ENCODE data around the gene PPP4C. TPM values are rescaled to one million over a fixed set of nuclear protein-coding genes. Genes with fewer than 3 reads are reported as not detected.

PPP4C gene
- total RNA-seq, 1 donor from 2014 or later, result 124 TPM

- no peak for DNase-seq
- Mint-ChIP-seq H3K36me3 (ENCODE audit: unreplicated experiment) (no peaks in the 10 kb centered on the region), H3K27me3 (ENCODE audit: unreplicated experiment) (peaks cover 4% of the 10 kb centered on the region), H3K4me1 (ENCODE audit: low read depth, unreplicated experiment) (peaks cover 6% of the 10 kb centered on the region), H3K9me3 (ENCODE audit: unreplicated experiment) (peaks cover under 1% of the 10 kb centered on the region), H3K27ac (ENCODE audit: unreplicated experiment) (no peak overlapping the region), H3K4me3 (ENCODE audit: unreplicated experiment) (no peak overlapping the region)
- TF ChIP-seq CTCF (IDR thresholded peaks at IDR 0.05; ENCODE audit: partially characterized antibody, unreplicated experiment), result no peak
Measured at GRCh38 chr16:30069611-30070462, 6.0 kb upstream of the PPP4C start.

- TF ChIP-seq CTCF (IDR thresholded peaks at IDR 0.05; ENCODE audit: partially characterized antibody, unreplicated experiment), result no peak
- peaks cover 2% of the 10 kb centered on the region for H3K27me3 Mint-ChIP-seq (ENCODE audit: unreplicated experiment)
- H3K36me3 Mint-ChIP-seq (ENCODE audit: unreplicated experiment), result no peaks in the 10 kb centered on the region
- H3K9me3 Mint-ChIP-seq (ENCODE audit: unreplicated experiment), result no peaks in the 10 kb centered on the region
- peaks cover 6% of the 10 kb centered on the region for H3K4me1 Mint-ChIP-seq (ENCODE audit: low read depth, unreplicated experiment)
- H3K4me3 Mint-ChIP-seq (ENCODE audit: unreplicated experiment), result no peak overlapping the region
- no peak for DNase-seq
- H3K27ac Mint-ChIP-seq (ENCODE audit: unreplicated experiment), result no peak overlapping the region
Measured at GRCh38 chr16:30070490-30070889, 5.3 kb upstream of the PPP4C start.

GRCh38 chr16:30076276-30076791 lies 540 bp downstream of the PPP4C start:
- no peak for DNase-seq
- peaks cover 9% of the 10 kb centered on the region for H3K9me3 Mint-ChIP-seq (ENCODE audit: unreplicated experiment)
- H3K27me3 Mint-ChIP-seq (ENCODE audit: unreplicated experiment), result peaks cover 6% of the 10 kb centered on the region
- H3K4me3 Mint-ChIP-seq (ENCODE audit: unreplicated experiment), result peak overlapping the region; percentile 92
- H3K36me3 Mint-ChIP-seq (ENCODE audit: unreplicated experiment), result peaks cover 6% of the 10 kb centered on the region
- H3K4me1 Mint-ChIP-seq (ENCODE audit: low read depth, unreplicated experiment), result peaks cover 13% of the 10 kb centered on the region
- no peak for TF ChIP-seq CTCF (IDR thresholded peaks at IDR 0.05; ENCODE audit: partially characterized antibody, unreplicated experiment)
- H3K27ac Mint-ChIP-seq (ENCODE audit: unreplicated experiment), result peak overlapping the region; percentile 6

- H3K36me3 Mint-ChIP-seq (ENCODE audit: unreplicated experiment), result peaks cover 6% of the 10 kb centered on the region
- H3K27me3 Mint-ChIP-seq (ENCODE audit: unreplicated experiment), result peaks cover 6% of the 10 kb centered on the region
- no peak for DNase-seq
- H3K4me1 Mint-ChIP-seq (ENCODE audit: low read depth, unreplicated experiment), result peaks cover 13% of the 10 kb centered on the region
- H3K9me3 Mint-ChIP-seq (ENCODE audit: unreplicated experiment), result peaks cover 9% of the 10 kb centered on the region
- H3K4me3 Mint-ChIP-seq (ENCODE audit: unreplicated experiment), result peak overlapping the region; percentile 73
- H3K27ac Mint-ChIP-seq (ENCODE audit: unreplicated experiment), result no peak overlapping the region
- no peak for TF ChIP-seq CTCF (IDR thresholded peaks at IDR 0.05; ENCODE audit: partially characterized antibody, unreplicated experiment)
Measured at GRCh38 chr16:30077656-30078055, 1.9 kb downstream of the PPP4C start.

GRCh38 chr16:30078744-30079143 lies 3.0 kb downstream of the PPP4C start:
- H3K9me3 Mint-ChIP-seq (ENCODE audit: unreplicated experiment), result peaks cover 11% of the 10 kb centered on the region
- H3K27me3 Mint-ChIP-seq (ENCODE audit: unreplicated experiment), result peaks cover 8% of the 10 kb centered on the region
- peaks cover 6% of the 10 kb centered on the region for H3K36me3 Mint-ChIP-seq (ENCODE audit: unreplicated experiment)
- no peak for TF ChIP-seq CTCF (IDR thresholded peaks at IDR 0.05; ENCODE audit: partially characterized antibody, unreplicated experiment)
- no peak for DNase-seq
- H3K27ac Mint-ChIP-seq (ENCODE audit: unreplicated experiment), result no peak overlapping the region
- H3K4me3 Mint-ChIP-seq (ENCODE audit: unreplicated experiment), result no peak overlapping the region
- peaks cover 13% of the 10 kb centered on the region for H3K4me1 Mint-ChIP-seq (ENCODE audit: low read depth, unreplicated experiment)
